GM19455 (cell line): Measurements from ENCODE around the gene SPATA31E1.
"Not testable (repeated sequence)": the region's sequence is repeated elsewhere in the genome, so short reads cannot be mapped to it uniquely, and the experiment has no call there.

Source experiments
- ATAC-seq: cut with Tn5 transposase; IDR thresholded peaks from one replicate; pipeline ENCODE4 v1.9.1; 2021; ENCODE audit not compliant: unreplicated experiment

SPATA31E1 gene

DNA sequence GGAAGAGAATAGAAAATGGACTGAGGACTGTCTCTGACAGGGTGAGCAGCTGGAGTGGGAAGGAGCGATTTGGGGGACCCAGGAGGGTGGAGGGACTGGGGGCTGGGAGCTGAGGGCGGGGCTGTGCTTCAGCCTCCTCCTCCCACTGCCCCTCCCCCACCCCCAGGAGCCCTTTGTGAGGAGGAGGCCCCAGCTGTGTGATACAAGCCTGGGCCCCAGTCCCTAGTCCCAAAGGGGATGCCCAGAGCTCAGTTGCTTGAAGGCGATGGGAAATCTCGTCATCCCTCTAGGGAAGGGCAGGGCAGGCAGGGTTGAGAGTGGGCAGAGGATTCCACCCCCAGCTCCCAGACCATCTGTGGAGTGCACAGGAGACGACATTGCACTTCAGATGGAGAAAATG, at the start of gene SPATA31E1:
Gene SPATA31E1, plus strand, starts transcription at position 251 of the 400 bp plus-strand sequence. Its CDS starts 15 bp downstream, at position 266.
- no peak for ATAC-seq

DNA sequence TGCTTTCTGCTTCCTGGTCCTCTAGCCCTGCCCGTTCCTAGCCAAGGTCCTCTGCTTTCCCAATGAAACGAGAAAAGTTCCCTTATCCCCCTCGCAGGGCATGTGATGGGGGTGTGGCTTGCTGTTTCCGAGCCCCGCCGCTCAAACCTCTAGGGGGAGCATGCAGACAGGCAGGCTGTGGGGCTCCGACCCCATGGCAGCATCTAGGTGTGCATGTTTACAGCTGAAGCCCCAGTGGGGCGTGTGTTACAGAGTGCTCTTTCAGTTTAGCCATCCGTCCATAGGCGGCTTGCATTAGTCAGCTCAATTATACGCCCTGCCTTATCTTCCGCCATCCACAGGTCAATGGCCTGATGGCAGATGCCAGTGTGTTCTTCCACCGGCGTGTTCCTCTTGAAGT, 48.3 kb upstream of the SPATA31E1 start:
- ATAC-seq: no peak

DNA sequence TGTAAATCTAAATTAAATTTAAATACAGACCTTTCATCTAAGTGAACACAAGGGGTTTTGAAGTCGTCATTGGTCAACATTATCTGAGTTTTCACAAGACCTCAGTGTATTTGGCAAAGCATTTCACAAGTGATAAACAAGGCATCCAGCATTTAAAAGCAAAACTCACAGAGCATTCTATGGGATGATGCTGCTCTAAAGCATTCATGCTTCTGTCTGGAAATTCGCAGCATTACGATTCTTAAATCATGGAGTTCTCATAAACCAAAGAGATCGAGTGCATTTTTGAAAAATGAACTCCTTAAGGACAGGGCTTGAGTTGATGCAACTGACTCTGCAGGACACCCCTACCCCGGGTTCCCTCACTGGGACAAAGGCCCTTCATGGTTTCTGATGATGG, 46.1 kb upstream of the SPATA31E1 start:
- no peak for ATAC-seq

DNA sequence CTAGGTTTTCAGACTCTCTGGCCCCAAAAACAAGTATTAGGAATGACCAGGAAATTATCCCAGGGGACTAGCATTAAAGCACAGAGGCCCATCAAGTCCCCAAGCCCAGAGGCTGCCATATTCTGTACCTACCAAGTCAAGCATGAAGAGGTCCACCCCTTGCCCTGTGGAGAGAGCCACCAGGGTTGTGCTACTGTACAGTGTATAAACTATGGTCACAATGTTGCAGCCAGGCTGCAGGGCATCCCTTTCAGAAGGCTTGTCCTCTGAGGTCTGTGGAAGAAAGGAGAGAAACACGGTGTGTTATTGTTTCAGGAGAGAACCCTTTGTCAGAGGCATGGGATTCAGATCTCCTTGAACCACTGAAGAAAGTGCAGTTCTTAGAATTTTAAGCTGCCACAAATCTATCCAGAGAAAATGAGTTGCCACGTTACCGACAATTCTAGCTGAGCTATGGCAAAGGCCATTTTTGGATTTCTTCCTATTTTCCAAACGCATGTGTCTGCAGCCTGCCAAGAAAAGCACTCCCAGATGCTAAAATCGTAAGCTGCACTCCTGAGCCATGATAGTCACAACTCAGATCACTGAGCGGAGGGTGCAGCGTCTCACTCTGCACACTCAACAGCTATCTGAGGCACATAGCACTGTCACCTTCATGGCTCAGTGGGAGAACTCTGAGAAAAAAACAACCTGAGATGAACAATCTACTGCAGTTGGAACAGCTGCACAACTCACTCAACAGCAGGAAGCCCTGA, 45.5 kb upstream of the SPATA31E1 start:
- no peak for ATAC-seq

DNA sequence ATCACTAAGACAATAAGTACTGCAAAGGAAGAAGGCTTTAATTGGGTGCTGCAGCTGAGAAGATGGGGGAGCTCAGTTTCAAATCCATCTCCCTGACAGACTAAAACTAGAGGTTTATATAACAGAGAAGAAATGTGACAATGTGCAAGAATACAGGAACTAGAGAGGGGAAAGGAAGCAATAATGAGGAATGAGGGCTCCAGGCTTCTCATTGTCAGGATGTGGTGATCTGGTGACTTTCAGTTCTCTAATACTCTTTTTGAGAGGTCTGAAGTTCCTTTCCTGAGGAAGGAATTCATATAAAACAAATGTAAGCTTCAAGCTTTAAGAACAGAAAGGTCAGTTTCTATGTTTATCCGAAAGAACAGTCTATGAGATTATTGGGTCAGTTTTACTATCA, 42.5 kb upstream of the SPATA31E1 start:
- no peak for ATAC-seq

DNA sequence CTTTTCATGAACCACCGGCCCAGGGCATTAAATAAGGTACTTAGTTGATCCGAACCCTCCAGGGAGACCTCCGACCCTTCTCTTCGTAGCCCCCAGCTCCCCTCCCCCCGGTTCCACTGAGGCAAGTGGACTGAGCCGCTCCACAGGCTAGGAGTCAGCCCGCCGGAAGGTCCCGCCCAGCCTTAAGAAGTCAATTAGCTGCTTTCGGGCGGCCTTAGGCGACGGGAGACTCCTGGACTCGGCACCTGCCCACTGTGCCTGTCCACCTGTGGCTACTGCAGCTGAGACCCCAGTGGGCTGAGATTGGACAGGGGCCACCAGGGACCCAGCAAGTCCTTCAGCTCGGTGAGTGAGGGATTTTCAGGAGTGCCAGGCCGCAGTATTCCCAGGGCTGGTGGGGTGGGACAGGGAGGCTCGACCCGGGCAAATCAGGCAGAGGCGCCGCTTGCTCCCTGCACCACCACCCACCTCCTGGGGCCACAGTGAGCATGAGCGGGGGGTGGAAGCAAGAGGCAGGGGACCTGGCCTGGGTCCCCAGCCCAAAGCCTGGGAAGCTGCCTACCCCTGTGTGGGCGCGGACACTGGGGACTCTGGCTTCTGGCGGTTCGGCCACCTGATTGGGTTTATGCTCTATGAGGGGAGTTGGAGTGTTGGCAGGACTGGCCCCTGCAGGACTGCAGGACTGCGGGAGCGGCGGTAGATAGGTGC, 39.6 kb upstream of the SPATA31E1 start:
- ATAC-seq: no peak

- ATAC-seq: no peak
Observed at GRCh38 chr9:87844506-87844905, 38.2 kb upstream of the SPATA31E1 start.

- ATAC-seq: not testable (repeated sequence)
Observed at GRCh38 chr9:87847817-87848216, 34.9 kb upstream of the SPATA31E1 start.

DNA sequence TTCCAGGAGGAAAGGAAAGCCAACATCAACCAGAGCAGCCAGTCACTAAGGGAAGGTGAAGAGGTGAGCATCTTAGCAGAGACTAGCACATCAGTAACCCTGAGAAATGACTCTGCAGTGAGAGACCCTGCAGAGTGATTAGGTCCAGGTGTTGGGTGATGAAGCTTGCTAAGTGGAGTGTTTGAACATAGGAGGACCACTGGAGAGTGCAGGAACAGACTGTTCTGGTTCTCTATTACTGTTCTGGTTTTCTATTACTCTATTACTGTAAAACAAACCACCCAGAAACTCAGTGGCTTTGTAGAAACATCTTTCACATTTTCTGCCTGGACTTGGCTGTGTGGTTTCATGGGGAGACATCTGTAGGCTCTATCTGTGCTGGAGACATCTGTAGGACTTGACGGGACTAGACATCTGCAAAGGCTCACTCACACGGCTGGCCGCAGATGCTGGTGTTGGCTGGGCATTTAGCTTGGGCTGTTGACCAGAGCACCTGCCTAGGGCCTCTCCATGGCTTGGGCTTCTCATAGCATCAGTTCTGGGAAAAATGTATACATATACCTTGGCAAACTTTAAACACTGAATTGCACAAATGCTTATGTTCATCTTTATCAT, 33.4 kb upstream of the SPATA31E1 start:
- no peak for ATAC-seq

DNA sequence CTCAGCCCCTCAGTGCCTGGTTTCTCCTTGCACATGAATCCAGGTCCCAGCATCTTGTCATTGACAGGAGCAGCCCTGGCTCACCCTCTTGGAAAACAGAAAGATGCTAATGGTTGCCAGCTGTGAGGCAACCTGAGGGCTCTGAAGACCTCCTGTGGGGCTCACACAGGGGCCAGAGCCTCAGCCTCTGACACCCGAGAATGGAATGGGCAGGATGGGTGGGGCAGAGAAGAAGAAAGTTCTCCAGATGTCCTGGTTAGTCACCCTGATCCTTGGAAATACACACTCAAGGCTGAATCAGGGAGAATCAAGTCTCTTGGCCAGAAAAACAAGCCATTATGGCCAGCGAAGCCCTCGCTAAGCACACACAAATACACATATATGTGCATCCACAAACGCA, 32.3 kb upstream of the SPATA31E1 start:
- no peak for ATAC-seq

DNA sequence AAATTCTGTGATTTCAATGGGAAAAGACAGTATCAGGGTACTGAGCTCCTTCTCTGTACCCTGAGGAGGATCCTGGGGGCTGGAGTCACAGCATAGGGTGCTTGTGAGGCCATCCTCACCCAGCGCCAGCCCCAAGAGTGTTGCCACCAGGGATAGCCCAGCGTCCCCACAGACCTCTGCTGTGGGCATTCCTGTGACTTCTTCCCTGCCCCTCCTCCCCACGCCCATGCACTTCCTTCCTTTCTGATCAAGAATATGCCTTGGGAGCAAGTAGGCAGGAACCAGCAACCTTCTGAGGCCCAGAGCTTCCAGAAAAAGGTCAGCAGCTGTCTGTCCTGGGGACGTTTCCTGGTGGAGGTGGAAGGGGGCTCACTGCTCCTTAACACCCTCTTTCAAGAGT, 31.5 kb upstream of the SPATA31E1 start:
- not testable (repeated sequence) for ATAC-seq

DNA sequence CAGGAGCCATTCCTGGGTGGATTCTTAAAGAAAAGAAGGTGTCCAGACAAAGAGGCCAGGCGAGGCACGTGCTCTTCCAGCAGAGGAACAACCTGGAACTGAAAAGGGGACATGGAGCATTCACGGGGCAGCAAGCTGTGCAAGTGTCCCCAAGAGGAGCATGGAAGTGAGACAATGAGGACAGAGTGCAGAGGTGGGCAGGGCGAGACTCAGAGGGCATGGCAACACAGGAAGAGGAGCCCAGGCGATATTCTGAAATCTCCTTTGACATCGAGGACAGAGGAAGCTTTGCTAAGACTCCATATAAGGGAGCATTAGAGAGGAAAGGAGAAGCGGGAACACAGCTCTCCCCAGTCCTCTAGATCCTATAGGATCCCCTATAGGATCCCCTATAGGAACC, 29.4 kb upstream of the SPATA31E1 start:
- ATAC-seq: no peak

GRCh38 chr9:87853876-87854579, 28.6 kb upstream of the SPATA31E1 start:
- ATAC-seq: no peak

- ATAC-seq: no peak
Observed at GRCh38 chr9:87854580-87854955, 28.1 kb upstream of the SPATA31E1 start.

DNA sequence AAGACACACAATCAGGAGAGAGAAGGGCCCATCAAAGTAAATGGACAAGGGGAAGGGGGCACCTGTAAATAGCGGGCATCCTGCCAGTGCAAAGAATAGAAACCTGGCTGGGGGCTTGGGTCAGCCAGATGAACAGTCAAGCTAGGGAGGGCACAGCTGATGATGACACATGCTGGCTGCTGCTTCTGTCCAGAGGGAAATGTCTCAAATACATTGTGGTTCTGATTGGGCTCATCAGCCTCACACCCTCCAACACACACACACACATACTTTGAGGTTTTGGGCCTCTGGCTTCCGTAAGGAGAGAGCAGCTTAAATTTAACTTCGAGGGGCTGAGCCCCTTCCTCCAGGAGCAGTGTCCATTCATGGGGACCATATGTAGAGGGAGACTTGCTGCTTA, 27.6 kb upstream of the SPATA31E1 start:
- no peak for ATAC-seq

- no peak for ATAC-seq
Observed at GRCh38 chr9:87857141-87857947, 25.3 kb upstream of the SPATA31E1 start.

GRCh38 chr9:87857948-87858335, 24.7 kb upstream of the SPATA31E1 start:
- ATAC-seq: no peak

DNA sequence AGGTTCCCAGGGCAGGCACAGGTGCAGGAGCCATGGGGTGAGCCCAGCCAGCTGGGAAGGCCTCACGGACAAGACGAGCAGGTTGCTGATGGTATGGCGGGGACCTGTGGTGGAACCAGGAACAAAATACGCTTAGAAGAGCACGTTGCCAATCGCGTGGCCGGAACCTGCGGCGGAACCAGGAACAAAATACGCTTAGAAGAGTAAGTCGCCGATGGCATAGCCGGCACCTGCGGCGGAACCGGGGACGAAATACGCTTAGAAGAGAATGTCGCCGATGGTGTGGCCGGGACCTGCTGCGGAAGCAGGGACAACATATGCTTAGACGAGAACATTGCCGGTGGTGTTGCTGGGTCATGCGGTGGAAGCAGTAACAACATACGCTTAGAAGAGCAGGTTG, 23.5 kb upstream of the SPATA31E1 start:
- no peak for ATAC-seq

DNA sequence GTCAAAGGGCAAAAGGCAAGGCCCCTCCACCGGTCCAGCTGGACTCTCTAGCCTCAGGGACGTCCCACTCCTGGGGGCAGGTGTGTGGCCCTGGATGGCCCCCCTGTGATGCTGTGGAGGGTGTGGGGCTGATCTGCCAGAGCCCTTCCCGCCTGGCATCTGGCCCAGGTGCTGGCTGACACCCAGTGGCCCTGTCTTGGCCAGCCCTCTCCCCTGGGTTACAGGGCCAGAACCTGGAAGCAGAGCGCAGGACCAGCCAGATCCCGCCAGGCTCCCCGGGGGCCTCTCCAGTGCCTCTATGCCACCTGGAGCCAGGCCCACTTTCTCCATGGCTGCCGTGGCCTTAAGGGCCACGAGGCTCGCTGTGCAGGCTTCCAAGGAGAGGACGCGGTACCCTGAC, 22.9 kb upstream of the SPATA31E1 start:
- ATAC-seq: no peak

DNA sequence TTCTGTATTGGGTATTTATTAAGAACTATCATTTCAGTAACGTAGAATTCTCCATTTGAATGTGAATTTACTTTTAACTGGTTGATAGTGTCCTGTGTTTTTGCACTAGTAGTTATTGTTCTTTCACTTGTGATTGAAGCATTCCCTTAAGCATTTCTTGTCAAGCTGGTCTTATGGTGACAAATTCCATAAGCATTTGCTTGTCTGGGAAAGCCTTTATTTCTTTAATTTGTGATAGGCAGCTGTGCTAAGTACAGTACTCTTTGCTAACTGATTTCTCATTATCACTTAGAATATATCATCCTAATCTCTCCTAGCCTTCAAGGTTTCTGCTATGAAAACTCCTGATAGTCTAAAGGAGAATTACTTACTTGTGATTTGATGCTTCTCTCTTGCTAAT, 21.3 kb upstream of the SPATA31E1 start:
- ATAC-seq: no peak
